H1 (cell line): ENCODE results near the gene DNAJB11. TPM values are rescaled to one million over a fixed set of nuclear protein-coding genes. Genes with fewer than 3 reads are reported as not detected.

ENCODE experiments used
- SAP30 ChIP-seq: fragments of 300-600 bp; sonication (generic); IDR thresholded peaks from 2 replicates; pipeline ENCODE4 v1.7.1; 2012; ENCODE audit warnings: low read length, moderate library complexity, mild to moderate bottlenecking, inconsistent platforms; ENCODE audit not compliant: insufficient read depth, insufficient replicate concordance
- polyA plus RNA-seq, 7 experiments: library from polyadenylated mRNA; depleted of rRNA in 3 of 7; stranded (reverse) in 5 of 7; unstranded in 2 of 7; fragments of >200 nt in 5 of 7; fragments of 200-250 nt in 2 of 7; gene quantifications; 1 replicate in 5 of 7; 2 replicates in 1 of 7; 4 replicates in 1 of 7; pipeline versions ENCODE4 v1.2.1 to v1.2.3, GENCODE V29; 2011 to 2013; ENCODE audit warnings: missing spikeins in 2 of 7, mixed read lengths in 2 of 7
- total RNA-seq: library from RNA; stranded (reverse); fragmentation: NEBNext Ultra II Directional; extraction: Animal tissue kit (Norgen Biotek cat#: 25700); gene quantifications from 2 replicates; pipeline ENCODE4 v1.2.1, GENCODE V29; 2021

DNAJB11 gene
- total and polyA plus RNA-seq, 2 of the 8 experiments (the other 6 are each of a cell fraction or from before 2014, with no cell fraction given): 14.6 to 63.9 TPM

GRCh38 chr3:186612721-186613636, 42.5 kb downstream of the DNAJB11 start, which contains the start of gene AHSG (continued):
- TF ChIP-seq SAP30: no peak
